Rectal smooth muscle tissue (tissue), 1 donor: Measurements from ENCODE around the gene CBFA2T2.

Source experiments
- H3K27ac ChIP-seq: one replicate; pipeline ENCODE4 v1.7.0; 2013; ENCODE audit warnings: low read depth, low read length, inconsistent platforms
- H3K27me3 ChIP-seq: one replicate; pipeline ENCODE4 v1.7.0; 2013; ENCODE audit warnings: low read length; ENCODE audit not compliant: control insufficient read depth, insufficient read depth
- H3K36me3 ChIP-seq: one replicate; pipeline ENCODE4 v1.7.0; 2013; ENCODE audit warnings: low read length; ENCODE audit not compliant: control insufficient read depth, insufficient read depth
- H3K4me1 ChIP-seq: one replicate; pipeline ENCODE4 v1.7.0; 2013; ENCODE audit warnings: low read length; ENCODE audit not compliant: control insufficient read depth, insufficient read depth
- H3K4me3 ChIP-seq: one replicate; pipeline ENCODE4 v1.7.0; 2013; ENCODE audit warnings: low read length
- H3K9ac ChIP-seq: one replicate; pipeline ENCODE4 v1.7.0; 2013; ENCODE audit warnings: low read length

Gene CBFA2T2

DNA sequence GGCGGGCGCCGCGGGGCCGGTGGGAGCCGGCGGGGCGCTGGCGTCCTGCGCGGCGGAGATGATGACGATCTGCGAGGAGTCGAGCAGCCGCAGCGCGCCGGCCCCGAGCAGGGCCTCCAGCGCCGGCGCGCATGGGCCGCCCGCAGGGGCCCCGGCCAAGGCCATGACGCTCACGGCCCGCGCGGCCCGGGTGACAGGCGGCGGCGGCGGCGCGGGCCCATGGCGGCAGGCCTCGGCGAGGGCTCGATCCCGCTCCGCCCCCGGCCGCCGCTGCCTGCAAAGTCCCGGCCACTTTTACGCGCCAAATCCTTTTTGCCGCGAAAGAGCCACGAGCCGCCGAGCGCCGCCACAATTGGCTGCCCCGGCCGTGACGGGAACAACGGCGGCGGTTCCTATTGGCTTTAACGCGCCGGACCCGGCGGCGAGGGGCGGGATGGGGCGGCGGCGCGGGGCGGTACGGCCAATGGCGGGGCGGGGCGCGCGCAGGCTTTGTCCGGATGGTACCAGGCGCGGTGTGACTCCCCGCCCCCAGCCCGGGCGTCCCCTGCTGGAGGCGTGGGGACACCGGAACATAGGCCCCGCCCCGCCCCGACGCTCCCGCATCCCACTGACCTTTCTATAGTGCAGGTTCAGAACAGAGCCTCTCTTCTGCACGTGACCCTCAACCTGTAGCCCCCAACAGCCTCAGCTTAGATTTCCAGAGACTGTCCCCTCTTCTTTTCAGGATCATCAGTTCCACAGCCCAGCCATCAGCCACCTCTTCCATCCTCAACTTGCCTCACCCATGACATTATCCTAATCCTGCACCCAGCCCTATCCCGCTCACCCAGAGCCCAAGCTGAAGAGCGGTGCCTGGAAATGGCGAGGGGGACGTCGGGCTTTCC lies 196.4 kb downstream of the CBFA2T2 start, which contains the start of gene E2F1:
TSS of gene E2F1 (minus strand) at position 286 of the 884 bp plus-strand sequence. CDS start at position 165, 121 bp downstream.
- peak within 1 kb of the TSS; percentile 49 for H3K4me3 ChIP-seq
- H3K4me1 ChIP-seq: peaks cover 7% of the 10 kb centered on the region
- no peaks in the 10 kb centered on the region for H3K27me3 ChIP-seq
- H3K27ac ChIP-seq: peak within 1 kb of the TSS; percentile 27
- H3K36me3 ChIP-seq: no peaks in the 10 kb centered on the region
- no peak within 1 kb of the TSS for H3K9ac ChIP-seq

DNA sequence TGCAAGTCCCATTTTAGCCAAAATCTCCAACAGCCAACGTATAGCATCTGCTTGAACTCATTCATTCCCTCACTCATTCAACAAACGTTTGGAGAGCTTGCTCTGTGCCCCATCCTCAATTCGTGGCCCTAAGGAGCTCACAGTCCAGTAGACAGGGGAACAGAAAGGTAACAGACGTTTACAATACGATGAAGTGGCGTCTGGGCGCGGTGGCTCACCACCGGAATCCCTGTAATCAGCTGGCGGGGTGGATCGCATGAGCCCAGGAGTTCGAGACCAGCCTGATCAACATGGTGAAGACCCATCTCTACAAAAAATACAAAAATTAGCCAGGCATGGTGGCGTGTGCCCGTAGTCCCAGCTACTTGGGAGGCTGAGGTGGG lies 197.1 kb downstream of the CBFA2T2 start:
- no peaks in the 10 kb centered on the region for H3K27me3 ChIP-seq
- peak overlapping the region; percentile 49 for H3K4me3 ChIP-seq
- H3K4me1 ChIP-seq: peaks cover 7% of the 10 kb centered on the region
- H3K9ac ChIP-seq: no peak overlapping the region
- H3K36me3 ChIP-seq: no peaks in the 10 kb centered on the region
- H3K27ac ChIP-seq: peak overlapping the region; percentile 27

DNA sequence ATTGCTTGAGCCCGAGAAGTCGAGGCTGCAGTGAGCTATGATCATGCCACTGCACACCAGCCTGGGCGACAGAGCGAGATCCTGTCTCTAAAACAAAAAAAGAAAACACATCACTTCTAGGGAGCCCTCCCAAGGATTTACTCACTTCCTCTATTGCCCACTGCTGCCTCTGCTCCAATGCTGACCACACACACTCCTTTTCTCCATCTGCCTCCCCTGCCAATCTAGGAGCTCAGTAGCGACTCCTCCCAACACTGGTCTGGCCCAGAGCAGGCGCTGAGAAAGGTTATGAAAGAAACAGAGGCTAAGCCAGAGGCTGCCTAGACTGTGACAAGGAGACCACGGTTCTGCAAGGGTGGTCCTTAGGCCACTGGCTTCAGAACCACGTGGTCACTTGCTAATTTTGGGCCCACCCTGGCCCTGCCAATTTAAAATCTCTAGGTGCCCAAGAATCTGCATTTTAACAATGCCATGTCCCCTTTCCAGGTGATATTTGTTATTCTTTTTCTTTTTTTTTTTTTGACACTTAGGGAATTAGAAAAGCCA lies 197.5 kb downstream of the CBFA2T2 start:
- Histone ChIP-seq H3K27me3 (no peaks in the 10 kb centered on the region), H3K4me3 (no peak overlapping the region), H3K9ac (no peak overlapping the region), H3K27ac (no peak overlapping the region), H3K36me3 (no peaks in the 10 kb centered on the region), H3K4me1 (peaks cover 7% of the 10 kb centered on the region)

DNA sequence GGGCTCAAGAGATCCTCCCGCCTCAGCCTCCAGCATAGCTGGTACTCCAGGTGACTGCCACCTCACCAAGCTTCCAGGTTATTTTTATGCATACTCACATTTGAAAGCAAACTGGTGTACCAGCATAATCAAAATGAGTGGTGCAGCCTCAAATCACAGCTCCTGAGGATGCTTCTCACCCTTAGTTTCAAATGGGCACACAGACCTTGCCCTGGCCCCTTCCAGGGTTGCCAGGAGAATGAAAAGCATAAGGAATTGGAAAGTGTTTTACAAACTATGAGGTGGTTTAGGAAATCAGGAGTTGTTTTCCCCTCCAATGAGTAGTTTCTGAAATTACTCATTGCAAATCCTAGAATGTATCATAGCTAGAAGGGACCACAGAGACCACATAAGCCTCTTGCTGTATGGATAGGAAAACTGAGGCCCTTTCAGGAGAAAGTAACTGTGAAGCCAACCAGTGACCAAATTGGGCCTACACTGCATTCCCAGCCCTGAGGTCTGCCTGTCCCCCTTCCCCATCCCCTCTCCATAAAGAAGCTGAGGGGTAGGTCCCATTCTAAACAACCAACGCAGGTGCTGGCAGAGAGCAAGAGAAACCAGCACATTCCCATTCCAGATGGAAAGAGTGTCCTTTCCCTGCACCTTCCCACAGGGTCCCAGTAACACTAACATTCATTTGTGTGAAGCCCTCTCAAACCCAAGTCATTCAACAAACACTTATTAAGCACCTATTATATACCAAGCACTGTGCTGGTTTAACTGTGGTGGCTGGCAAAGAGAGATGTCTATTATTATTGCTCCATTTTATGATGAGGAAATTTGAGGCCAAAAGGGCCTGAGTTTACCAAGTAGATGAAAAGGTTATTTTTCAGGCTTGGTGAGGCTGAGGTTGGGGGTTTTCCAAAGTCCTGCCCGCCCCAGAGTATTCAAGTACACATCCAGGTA lies 198.4 kb downstream of the CBFA2T2 start:
- no peak overlapping the region for H3K9ac ChIP-seq
- no peaks in the 10 kb centered on the region for H3K27me3 ChIP-seq
- H3K36me3 ChIP-seq: no peaks in the 10 kb centered on the region
- peaks cover 7% of the 10 kb centered on the region for H3K4me1 ChIP-seq
- no peak overlapping the region for H3K27ac ChIP-seq
- no peak overlapping the region for H3K4me3 ChIP-seq

DNA sequence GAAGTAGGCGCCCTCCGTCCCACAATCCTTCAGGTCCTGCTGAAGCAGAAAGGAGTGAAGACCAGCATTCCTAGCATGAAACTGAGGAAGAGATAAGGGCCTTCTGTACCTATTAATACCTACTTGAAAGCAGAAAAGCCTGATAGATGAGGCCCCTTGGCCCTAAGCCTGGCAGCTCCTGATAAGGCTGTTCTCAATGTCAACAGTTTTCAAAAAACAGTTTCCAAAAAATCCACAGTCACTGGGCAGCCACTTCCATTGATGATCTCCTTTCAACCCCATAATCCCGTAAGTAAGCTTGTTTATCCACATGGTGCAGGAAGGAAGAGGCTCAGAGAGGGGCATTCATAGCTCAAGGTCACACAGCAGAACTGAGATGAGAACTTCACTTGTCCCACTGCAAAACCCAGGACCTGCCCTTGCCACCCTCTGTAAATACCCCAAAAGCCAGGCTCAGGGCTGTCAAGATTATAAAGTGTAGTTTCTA lies 199.1 kb downstream of the CBFA2T2 start:
- Histone ChIP-seq H3K4me3 (no peak overlapping the region), H3K27me3 (no peaks in the 10 kb centered on the region), H3K9ac (no peak overlapping the region), H3K4me1 (peaks cover 7% of the 10 kb centered on the region), H3K27ac (no peak overlapping the region), H3K36me3 (no peaks in the 10 kb centered on the region)

DNA sequence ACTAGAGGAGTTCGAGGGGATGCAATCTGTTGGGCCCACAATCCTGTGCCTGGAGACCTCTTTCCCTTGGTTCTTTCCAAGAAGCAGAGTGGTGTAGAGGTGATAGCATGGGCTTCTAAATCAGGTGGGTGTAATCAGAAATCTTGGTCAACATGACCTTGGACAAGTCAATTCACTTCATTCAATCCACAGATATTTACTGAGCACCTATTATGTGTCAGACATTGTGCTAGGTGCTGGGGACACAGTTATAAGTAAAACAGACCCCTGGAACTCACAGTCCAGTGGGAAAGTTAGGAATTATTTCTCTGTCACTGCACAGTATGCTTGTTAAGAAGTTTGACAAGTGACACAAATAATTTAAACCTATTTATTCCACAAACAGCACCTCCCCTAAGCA lies 199.6 kb downstream of the CBFA2T2 start:
- Histone ChIP-seq H3K4me1 (peaks cover 7% of the 10 kb centered on the region), H3K4me3 (no peak overlapping the region), H3K27ac (no peak overlapping the region), H3K27me3 (no peaks in the 10 kb centered on the region), H3K36me3 (no peaks in the 10 kb centered on the region), H3K9ac (no peak overlapping the region)

DNA sequence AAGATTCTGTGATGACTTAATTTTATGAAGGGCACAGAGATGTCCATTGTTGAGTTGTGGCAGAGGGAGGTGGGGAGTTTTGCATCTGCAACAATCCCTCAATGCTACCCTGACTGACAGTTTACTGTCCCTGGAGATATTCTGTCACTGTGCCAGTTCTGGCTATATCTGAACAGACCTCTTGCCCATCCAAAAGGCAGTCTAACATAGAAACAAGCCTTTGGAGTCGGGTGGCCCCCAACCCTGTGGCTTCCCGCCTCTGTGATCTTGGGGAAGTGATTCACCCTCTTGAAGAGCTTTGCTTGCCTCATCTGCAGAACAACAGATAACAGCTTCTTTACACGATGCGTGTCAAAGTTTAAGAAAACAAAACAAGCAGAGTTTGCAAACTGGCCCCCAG lies 200.1 kb downstream of the CBFA2T2 start:
- H3K4me1 ChIP-seq: peaks cover 9% of the 10 kb centered on the region
- H3K36me3 ChIP-seq: no peaks in the 10 kb centered on the region
- no peak overlapping the region for H3K27ac ChIP-seq
- no peak overlapping the region for H3K4me3 ChIP-seq
- no peaks in the 10 kb centered on the region for H3K27me3 ChIP-seq
- no peak overlapping the region for H3K9ac ChIP-seq

DNA sequence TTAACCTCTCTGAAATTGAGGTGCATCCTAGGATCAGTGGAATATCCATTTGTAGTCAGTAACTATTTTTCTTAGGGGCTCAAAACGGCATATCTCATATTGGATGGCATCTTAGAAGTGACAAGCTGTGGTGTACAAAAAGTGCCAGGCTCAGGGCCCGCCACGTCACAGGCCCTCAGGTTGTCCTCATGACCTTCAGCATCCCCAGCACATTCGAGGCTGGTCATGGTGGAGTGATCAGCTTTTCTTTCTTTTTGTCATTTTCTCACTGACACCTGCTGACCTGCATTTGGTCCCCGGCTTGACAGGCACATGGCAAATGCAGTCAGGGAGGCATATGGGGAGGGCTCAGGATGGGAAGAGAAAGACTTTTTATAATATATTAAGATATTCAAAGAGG lies 203.4 kb downstream of the CBFA2T2 start:
- no peak overlapping the region for H3K4me3 ChIP-seq
- peaks cover 11% of the 10 kb centered on the region for H3K4me1 ChIP-seq
- H3K27me3 ChIP-seq: no peaks in the 10 kb centered on the region
- no peaks in the 10 kb centered on the region for H3K36me3 ChIP-seq
- no peak overlapping the region for H3K9ac ChIP-seq
- H3K27ac ChIP-seq: no peak overlapping the region

DNA sequence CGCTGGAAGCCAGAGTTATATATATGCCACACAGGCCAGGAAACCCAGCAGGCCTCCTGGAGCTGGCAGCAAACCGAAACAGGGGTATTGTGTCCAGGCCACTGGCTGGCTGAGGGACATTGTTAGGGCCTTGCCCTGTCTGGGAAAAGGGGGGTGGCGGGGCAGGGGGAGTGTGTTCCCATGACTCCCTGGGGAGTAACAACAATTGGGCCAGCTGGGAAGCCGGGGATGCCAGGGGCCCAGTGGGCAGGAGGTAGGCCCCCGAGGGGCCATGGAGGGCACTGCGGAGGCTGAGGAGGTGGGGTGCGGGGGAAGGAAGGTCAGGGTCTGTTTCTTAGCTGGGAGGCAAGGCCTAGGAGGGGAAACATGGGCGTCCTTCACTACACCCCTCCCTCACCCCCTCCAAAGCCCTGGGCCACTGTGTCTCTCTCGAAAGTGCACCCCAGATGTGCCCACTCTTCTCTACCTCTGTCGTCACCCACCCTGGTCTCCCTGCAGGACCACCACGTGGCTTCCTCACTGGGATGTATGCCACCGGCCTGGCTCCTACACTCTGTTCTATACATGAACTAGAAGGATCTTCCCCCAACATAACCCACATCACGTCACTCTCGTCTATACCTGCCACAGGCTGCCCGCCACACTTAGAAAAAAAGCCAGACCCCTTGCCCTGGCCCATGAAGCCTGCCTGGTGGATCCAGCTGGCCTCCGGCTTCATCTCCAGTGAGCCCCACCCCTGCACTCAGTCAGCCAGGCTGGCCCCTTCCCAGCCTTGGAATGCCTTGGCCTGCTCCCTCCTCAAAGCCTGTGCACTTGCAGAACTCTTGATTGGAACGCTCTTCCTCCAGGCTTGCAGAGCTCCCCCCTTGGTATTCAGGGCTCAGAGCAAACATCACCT lies 204.1 kb downstream of the CBFA2T2 start:
- H3K9ac ChIP-seq: no peak overlapping the region
- H3K4me3 ChIP-seq: no peak overlapping the region
- H3K27me3 ChIP-seq: no peaks in the 10 kb centered on the region
- H3K4me1 ChIP-seq: peaks cover 11% of the 10 kb centered on the region
- no peaks in the 10 kb centered on the region for H3K36me3 ChIP-seq
- H3K27ac ChIP-seq: peak overlapping the region; percentile 49

DNA sequence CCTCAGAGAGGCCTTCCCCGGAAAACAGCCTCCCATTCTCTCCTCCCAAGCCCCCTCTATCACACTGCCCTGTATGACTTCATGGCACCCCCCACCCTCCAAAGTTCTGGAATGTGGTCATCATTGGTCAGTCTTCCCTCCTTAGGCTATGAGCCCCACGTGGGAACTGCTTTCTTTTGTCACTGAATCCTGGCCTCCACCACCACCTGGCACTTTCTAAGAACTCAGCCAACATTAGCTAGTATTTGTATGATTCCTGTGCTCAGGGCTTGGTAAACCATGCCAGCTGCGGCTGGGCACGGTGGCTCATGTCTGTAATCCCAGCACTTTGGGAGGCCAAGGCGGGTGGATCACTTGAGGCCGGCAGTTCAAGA lies 204.7 kb downstream of the CBFA2T2 start:
- no peak overlapping the region for H3K27ac ChIP-seq
- H3K9ac ChIP-seq: no peak overlapping the region

DNA sequence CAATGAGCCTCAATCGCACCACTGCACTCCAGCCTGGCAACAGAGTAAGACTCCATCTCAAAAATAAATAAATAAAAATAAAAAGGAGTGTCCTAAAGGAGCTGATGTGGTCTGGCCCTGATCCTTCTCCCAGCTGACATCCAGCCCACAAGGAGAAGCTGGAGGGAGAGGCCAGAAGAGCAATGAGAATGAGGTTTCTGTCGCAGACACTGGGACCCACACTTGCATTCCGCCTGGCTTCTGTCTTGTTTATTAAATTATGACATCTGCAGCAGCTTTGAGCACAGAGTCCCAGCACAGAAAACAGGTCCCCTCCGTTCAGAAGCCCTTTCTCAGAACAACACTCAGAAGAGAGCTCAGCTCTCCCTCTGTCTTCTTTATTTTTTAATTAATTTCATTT lies 206.6 kb downstream of the CBFA2T2 start:
- H3K27ac ChIP-seq: no peak overlapping the region
- no peak overlapping the region for H3K9ac ChIP-seq

More for the DNA sequence above, 204.7 kb downstream of the CBFA2T2 start:
- no peak overlapping the region for H3K4me3 ChIP-seq
- no peaks in the 10 kb centered on the region for H3K27me3 ChIP-seq
- H3K36me3 ChIP-seq: no peaks in the 10 kb centered on the region
- H3K4me1 ChIP-seq: peaks cover 11% of the 10 kb centered on the region

More for the DNA sequence above, 206.6 kb downstream of the CBFA2T2 start:
- Histone ChIP-seq H3K4me1 (peaks cover 11% of the 10 kb centered on the region), H3K36me3 (no peaks in the 10 kb centered on the region), H3K4me3 (no peak overlapping the region), H3K27me3 (no peaks in the 10 kb centered on the region)
